OCI-LY3 (cell line): ENCODE measurements around the gene TNK2.

Source experiments
- CTCF ChIP-seq: fragments of 200-600, 300-600 bp; sonication (generic); IDR thresholded peaks from 2 replicates; pipeline ENCODE4 v1.5.1; 2014; ENCODE audit warnings: antibody characterized with exemption, low read length, low read depth
- EZH2phosphoT487 ChIP-seq: fragments of 200-600 bp; shearing (Covaris generic); IDR thresholded peaks from 2 replicates; pipeline ENCODE4 v1.6.1; 2018; ENCODE audit warnings: antibody characterized with exemption, mixed run types, low read depth

GRCh38 chr3:195895078-195895860 lies 13.1 kb downstream of the TNK2 start:
- TF ChIP-seq CTCF (no peak), EZH2phosphoT487 (no peak)
